HTR-8/SVneo (cell line): Measurements from ENCODE around the gene RALB.

Experiments
- DNase-seq: peaks from one replicate; pipeline ENCODE4 v3.0.0; 2011; ENCODE audit warnings: low spot score, mixed read lengths; ENCODE audit not compliant: insufficient read length
- FAIRE-seq: peaks from 2 replicates; lab custom pipeline; 2011; peaks lifted over from hg19 to GRCh38; lab: Jason Lieb, UNC

Gene RALB

GRCh38 chr2:120260736-120261135 lies 8.1 kb downstream of the RALB start:
- FAIRE-seq: no peak
- no peak for DNase-seq

GRCh38 chr2:120261387-120262006 lies 8.8 kb downstream of the RALB start:
- DNase-seq (no peak), FAIRE-seq (no peak)

GRCh38 chr2:120262150-120262549 lies 9.5 kb downstream of the RALB start:
- FAIRE-seq (no peak), DNase-seq (no peak)

GRCh38 chr2:120262761-120263428 lies 10.2 kb downstream of the RALB start:
- DNase-seq: no peak
- FAIRE-seq: no peak

- DNase-seq (no peak), FAIRE-seq (no peak)
These were observed 12.4 kb downstream of the RALB start for GRCh38 chr2:120265006-120265405.

GRCh38 chr2:120267348-120267747 lies 14.7 kb downstream of the RALB start:
- no peak for FAIRE-seq
- DNase-seq: no peak

- DNase-seq: no peak
These were observed 16.6 kb downstream of the RALB start for GRCh38 chr2:120269076-120269744.

GRCh38 chr2:120269816-120270215 lies 17.2 kb downstream of the RALB start:
- DNase-seq (no peak), FAIRE-seq (no peak)

More at GRCh38 chr2:120269076-120269744, 16.6 kb downstream of the RALB start:
- FAIRE-seq: no peak

GRCh38 chr2:120271711-120272379 lies 19.2 kb downstream of the RALB start:
- DNase-seq (no peak), FAIRE-seq (no peak)

- FAIRE-seq (no peak), DNase-seq (no peak)
These were observed 20.3 kb downstream of the RALB start for GRCh38 chr2:120272763-120273481.

- DNase-seq (no peak), FAIRE-seq (no peak)
These were observed 23.2 kb downstream of the RALB start for GRCh38 chr2:120275617-120276400.

- no peak for FAIRE-seq
These were observed 25.0 kb downstream of the RALB start for GRCh38 chr2:120277505-120278205.

GRCh38 chr2:120278901-120279300 lies 26.2 kb downstream of the RALB start:
- no peak for FAIRE-seq

More at GRCh38 chr2:120277505-120278205, 25.0 kb downstream of the RALB start:
- DNase-seq: no peak

GRCh38 chr2:120279708-120280107 lies 27.1 kb downstream of the RALB start:
- no peak for DNase-seq
- no peak for FAIRE-seq

More at GRCh38 chr2:120278901-120279300, 26.2 kb downstream of the RALB start:
- no peak for DNase-seq

GRCh38 chr2:120283649-120284048 lies 31.0 kb downstream of the RALB start:
- DNase-seq (no peak), FAIRE-seq (no peak)

GRCh38 chr2:120285056-120285455 lies 32.4 kb downstream of the RALB start:
- no peak for FAIRE-seq
- DNase-seq: no peak

- no peak for FAIRE-seq
- DNase-seq: peak; percentile 26
These were observed 34.7 kb downstream of the RALB start for GRCh38 chr2:120287183-120288015.

GRCh38 chr2:120288016-120288373 lies 35.3 kb downstream of the RALB start:
- no peak for DNase-seq
- FAIRE-seq: no peak
